H1 (cell line): ENCODE results near the gene JDP2. TPM values are rescaled to one million over a fixed set of nuclear protein-coding genes. Genes with fewer than 3 reads are reported as not detected.

Source experiments
- CTCF ChIA-PET: fragments of 300-600 bp; sonication (Branson Sonifier 250); formaldehyde crosslinking; loops from one replicate; lab custom pipeline; 2021; ENCODE audit not compliant: partially characterized antibody; lab: Charles Lee
- POLR2A ChIA-PET: fragments of 300-600 bp; sonication (Branson Sonifier 250); formaldehyde crosslinking; loops from one replicate; lab custom pipeline; 2021; ENCODE audit warnings: inconsistent platforms; ENCODE audit not compliant: partially characterized antibody; lab: Charles Lee
- DNase-seq, 2 experiments: peaks; one replicate each; pipeline versions ENCODE4 v3.0.0 to v3.0.0-alpha.2; 2010 to 2022; ENCODE audit warnings: low spot score in 2 of 2, low read depth in 1 of 2, mixed read lengths in 1 of 2
- FAIRE-seq: peaks from 2 replicates; lab custom pipeline; 2011; peaks lifted over from hg19 to GRCh38; lab: Jason Lieb, UNC
- H2AFZ ChIP-seq: 2 replicates; pipeline ENCODE4 v1.8.1; 2012; ENCODE audit warnings: low read length, inconsistent platforms
- H2AK5ac ChIP-seq: 2 replicates; pipeline ENCODE4 v1.6.1; 2013; ENCODE audit warnings: low read depth, low read length
- H2BK120ac ChIP-seq: replicated peaks from 2 replicates; pipeline ENCODE3; 2013; ENCODE audit warnings: low read depth, low read length, inconsistent platforms
- H2BK12ac ChIP-seq: 2 replicates; pipeline ENCODE4 v1.6.1; 2013; ENCODE audit warnings: low read depth, low read length
- H2BK15ac ChIP-seq: 2 replicates; pipeline ENCODE4 v1.6.1; 2013; ENCODE audit warnings: low read length
- H2BK20ac ChIP-seq: 2 replicates; pipeline ENCODE4 v1.6.1; 2013; ENCODE audit warnings: low read length
- H2BK5ac ChIP-seq: 2 replicates; pipeline ENCODE4 v1.6.1; 2013; ENCODE audit warnings: low read depth, low read length
- H3K14ac ChIP-seq: 2 replicates; pipeline ENCODE4 v1.6.1; 2013; ENCODE audit warnings: inconsistent platforms; ENCODE audit not compliant: insufficient read length
- H3K18ac ChIP-seq: 2 replicates; pipeline ENCODE4 v1.6.1; 2013; ENCODE audit warnings: low read length; ENCODE audit errors: extremely low read depth
- H3K23ac ChIP-seq: 2 replicates; pipeline ENCODE4 v1.6.1; 2013; ENCODE audit warnings: inconsistent platforms; ENCODE audit not compliant: insufficient read length
- H3K23me2 ChIP-seq: 2 replicates; pipeline ENCODE4 v1.6.1; 2013; ENCODE audit warnings: low read depth, low read length
- H3K27ac ChIP-seq: 2 replicates; pipeline ENCODE4 v1.6.1; 2011; ENCODE audit warnings: low read depth, low read length, inconsistent platforms
- H3K27me3 ChIP-seq, 4 experiments: replicated peaks in 1 of 4; 1 replicate in 1 of 4; 2 replicates in 3 of 4; pipeline versions ENCODE4 v1.6.1 to v1.8.1; 2011 to 2013; ENCODE audit warnings: low read length in 3 of 4, mild to moderate bottlenecking in 3 of 4, inconsistent platforms in 2 of 4, mixed read lengths in 2 of 4, moderate library complexity in 1 of 4; ENCODE audit not compliant: control insufficient read depth in 3 of 4, insufficient read depth in 3 of 4; ENCODE audit errors: extremely low read depth in 1 of 4
- H3K36me3 ChIP-seq, 4 experiments: 2 replicates each; pipeline versions ENCODE4 v1.6.1 to v1.8.1; 2011 to 2013; ENCODE audit warnings: mild to moderate bottlenecking in 4 of 4, low read length in 3 of 4, moderate library complexity in 2 of 4, control low read depth in 1 of 4, inconsistent platforms in 1 of 4; ENCODE audit not compliant: insufficient read depth in 4 of 4, control insufficient read depth in 2 of 4
- H3K4ac ChIP-seq: replicated peaks from 2 replicates; pipeline ENCODE3; 2013; ENCODE audit warnings: low read length, low read depth, mixed read lengths, inconsistent platforms; ENCODE audit not compliant: insufficient read length
- H3K4me1 ChIP-seq, 4 experiments: replicated peaks in 1 of 4; 1 replicate in 1 of 4; 2 replicates in 3 of 4; pipeline versions ENCODE4 v1.6.1 to v1.8.1; 2011 to 2013; ENCODE audit warnings: low read length in 3 of 4, inconsistent platforms in 2 of 4, mixed read lengths in 1 of 4; ENCODE audit not compliant: insufficient read depth in 4 of 4, control insufficient read depth in 3 of 4
- H3K4me2 ChIP-seq, 2 experiments: 2 replicates each; pipeline versions ENCODE4 v1.6.1 to v1.8.1; 2011 to 2013; ENCODE audit warnings: low read depth in 2 of 2, low read length in 2 of 2, control low read depth in 1 of 2, inconsistent platforms in 1 of 2, mild to moderate bottlenecking in 1 of 2; ENCODE audit not compliant: insufficient read depth in 1 of 2
- H3K4me3 ChIP-seq, 4 experiments: fragments of 200-600, 300-600 bp in 1 of 4; sonication (generic), shearing (Covaris generic), sonication (Bioruptor Twin) in 1 of 4; 2 replicates each; pipeline versions ENCODE4 v1.5.1 to v1.8.1; 2011 to 2016; ENCODE audit warnings: low read length in 4 of 4, low read depth in 3 of 4, control low read depth in 2 of 4, inconsistent platforms in 2 of 4, mild to moderate bottlenecking in 2 of 4, mixed read lengths in 1 of 4, moderate library complexity in 1 of 4; ENCODE audit not compliant: insufficient read depth in 2 of 4; ENCODE audit errors: extremely low read depth in 1 of 4
- H3K56ac ChIP-seq: replicated peaks from 2 replicates; pipeline ENCODE3; 2013; ENCODE audit warnings: low read depth, mild to moderate bottlenecking, mixed read lengths, low read length, inconsistent platforms; ENCODE audit not compliant: insufficient read length
- H3K79me1 ChIP-seq: 2 replicates; pipeline ENCODE4 v1.6.1; 2013; ENCODE audit warnings: low read depth, low read length, control low read depth
- H3K79me2 ChIP-seq, 2 experiments: 2 replicates each; pipeline versions ENCODE4 v1.6.1 to v1.8.1; 2012 to 2013; ENCODE audit warnings: low read length in 2 of 2, mild to moderate bottlenecking in 2 of 2, inconsistent platforms in 1 of 2; ENCODE audit not compliant: insufficient read depth in 2 of 2, control insufficient read depth in 1 of 2
- H3K9ac ChIP-seq, 4 experiments: replicated peaks in 1 of 4; 1 replicate in 1 of 4; 2 replicates in 3 of 4; pipeline versions ENCODE4 v1.6.1 to v1.8.1; 2011 to 2013; ENCODE audit warnings: low read depth in 3 of 4, low read length in 3 of 4, control low read depth in 2 of 4, mild to moderate bottlenecking in 2 of 4, moderate library complexity in 2 of 4, inconsistent platforms in 1 of 4; ENCODE audit errors: extremely low read depth in 1 of 4
- H3K9me3 ChIP-seq, 2 experiments: 2 replicates each; pipeline versions ENCODE4 v1.6.1 to v1.8.1; 2012 to 2013; ENCODE audit warnings: mild to moderate bottlenecking in 2 of 2, moderate library complexity in 2 of 2, control low read depth in 1 of 2, inconsistent platforms in 1 of 2, low read depth in 1 of 2, low read length in 1 of 2, mixed read lengths in 1 of 2; ENCODE audit not compliant: insufficient read depth in 2 of 2
- H4K20me1 ChIP-seq, 2 experiments: replicated peaks in 1 of 2; 2 replicates each; pipeline versions ENCODE3 to v1.8.1; 2011 to 2013; ENCODE audit warnings: inconsistent platforms in 2 of 2, low read length in 2 of 2, mild to moderate bottlenecking in 1 of 2; ENCODE audit not compliant: insufficient read depth in 2 of 2, control insufficient read depth in 1 of 2
- H4K5ac ChIP-seq: 2 replicates; pipeline ENCODE4 v1.6.1; 2013; ENCODE audit warnings: low read length, low read depth, mixed read lengths, inconsistent platforms; ENCODE audit not compliant: insufficient read length
- H4K8ac ChIP-seq: 2 replicates; pipeline ENCODE4 v1.8.0; 2013; ENCODE audit warnings: mild to moderate bottlenecking, moderate library complexity, low read length, inconsistent platforms; ENCODE audit not compliant: insufficient read depth; ENCODE audit errors: extremely low read depth
- H4K91ac ChIP-seq: replicated peaks from 2 replicates; pipeline ENCODE3; 2013; ENCODE audit warnings: low read length, mixed read lengths, inconsistent platforms; ENCODE audit not compliant: insufficient read length
- BACH1 ChIP-seq: IDR thresholded peaks from 2 replicates; pipeline ENCODE4 v1.6.1; 2012; ENCODE audit warnings: low read length, improper control_type of control experiment
- CBX5 ChIP-seq: fragments of 300-800, 300-1000 bp; sonication (generic); IDR thresholded peaks from 2 replicates; pipeline ENCODE4 v1.7.1; 2016; ENCODE audit warnings: antibody characterized with exemption, low read length, low read depth
- KDM1A ChIP-seq: fragments of 200-600, 300-600 bp; sonication (generic); IDR thresholded peaks from 2 replicates; pipeline ENCODE4 v1.7.1; 2016; ENCODE audit warnings: mild to moderate bottlenecking, low read length, borderline replicate concordance
- RAD21 ChIP-seq, 2 experiments: IDR thresholded peaks in 1 of 2; conservative IDR thresholded peaks in 1 of 2; 2 replicates each; pipeline ENCODE4 v1.6.1; 2011; ENCODE audit warnings: low read depth in 2 of 2, low read length in 2 of 2, improper control_type of control experiment in 1 of 2, inconsistent platforms in 1 of 2, mild to moderate bottlenecking in 1 of 2, moderate library complexity in 1 of 2
- RBBP5 ChIP-seq: IDR thresholded peaks from 2 replicates; pipeline ENCODE4 v1.7.1; 2012; ENCODE audit warnings: low read depth, mild to moderate bottlenecking, inconsistent platforms, low read length, moderate library complexity, borderline replicate concordance
- SIRT6 ChIP-seq: IDR thresholded peaks from one replicate; pipeline ENCODE4 v1.7.1; 2012; ENCODE audit warnings: low read length, inconsistent platforms
- SIX5 ChIP-seq: IDR thresholded peaks from 2 replicates; pipeline ENCODE4 v1.6.1; 2011; ENCODE audit warnings: mild to moderate bottlenecking, low read depth, low read length
- SP4 ChIP-seq: IDR thresholded peaks from 2 replicates; pipeline ENCODE4 v1.6.1; 2012; ENCODE audit warnings: low read length, inconsistent platforms
- TEAD4 ChIP-seq: IDR thresholded peaks from 2 replicates; pipeline ENCODE4 v1.6.1; 2012; ENCODE audit warnings: low read depth, low read length, inconsistent platforms, mixed read lengths
- YY1 ChIP-seq: IDR thresholded peaks from 2 replicates; pipeline ENCODE4 v1.6.1; 2011; ENCODE audit warnings: low read depth, mild to moderate bottlenecking, low read length
- WGBS, 2 experiments: shearing (Covaris generic) in 1 of 2; methylation state at CpG; one replicate each; pipeline versions ENCODE4 v1.1.6 to v1.1.7; 2013 to 2015; ENCODE audit warnings: low lambda C conversion rate in 2 of 2, mixed read lengths in 2 of 2, inconsistent platforms in 1 of 2, low coverage in 1 of 2, missing lambda C conversion rate in 1 of 2; ENCODE audit not compliant: insufficient replicate concordance in 2 of 2, insufficient coverage in 1 of 2, insufficient read length in 1 of 2; ENCODE audit errors: extremely low coverage in 1 of 2, missing lambda C conversion rate in 1 of 2; 5-methylcytosine and 5-hydroxymethylcytosine counted together
- polyA plus RNA-seq, 7 experiments: library from polyadenylated mRNA; depleted of rRNA in 3 of 7; stranded (reverse) in 5 of 7; unstranded in 2 of 7; fragments of >200 nt in 5 of 7; fragments of 200-250 nt in 2 of 7; gene quantifications; 1 replicate in 5 of 7; 2 replicates in 1 of 7; 4 replicates in 1 of 7; pipeline versions ENCODE4 v1.2.1 to v1.2.3, GENCODE V29; 2011 to 2013; ENCODE audit warnings: missing spikeins in 2 of 7, mixed read lengths in 2 of 7
- total RNA-seq: library from RNA; stranded (reverse); fragmentation: NEBNext Ultra II Directional; extraction: Animal tissue kit (Norgen Biotek cat#: 25700); gene quantifications from 2 replicates; pipeline ENCODE4 v1.2.1, GENCODE V29; 2021

JDP2 gene
- total and polyA plus RNA-seq, 2 of the 8 experiments (the other 6 are each of a cell fraction or from before 2014, with no cell fraction given) = 8.9 to 27.2 TPM

GRCh38 chr14:75402867-75403413, 24.9 kb upstream of the JDP2 start:
- Histone ChIP-seq H3K27ac (no peak overlapping the region), H3K4me3 (no peak overlapping the region), H2AK5ac (0 out of 2 replicates have a peak overlapping the region, but pooled peaks have one; percentile 65), H3K4me2 (no peak overlapping the region), H3K23ac (no peak overlapping the region), H2BK15ac (0 out of 2 replicates have a peak overlapping the region, but pooled peaks have one; percentile 48), H2AFZ (no peak overlapping the region), H4K91ac (no peak overlapping the region), H3K36me3 (no peaks in the 10 kb centered on the region), H2BK20ac (no peak overlapping the region), H3K79me2 (no peaks in the 10 kb centered on the region), H2BK12ac (no peak overlapping the region), H3K79me1 (no peaks in the 10 kb centered on the region), H3K56ac (no peak overlapping the region), H4K8ac (no peak overlapping the region), H3K4ac (no peak overlapping the region), H4K5ac (no peak overlapping the region), H3K27me3 (peaks cover 0 to 2% (median under 1%) of the 10 kb centered on the region in 4 experiments; a peak in 1 of 7 replicates), H3K18ac (no peak overlapping the region), H3K23me2 (no peaks in the 10 kb centered on the region), H3K9ac (no peak overlapping the region), H3K4me1 (peaks cover 0 to 5% (median 0%) of the 10 kb centered on the region in 4 experiments; a peak in 3 of 7 replicates), H3K14ac (no peak overlapping the region), H2BK120ac (no peak overlapping the region), H2BK5ac (no peak overlapping the region), H4K20me1 (no peaks in the 10 kb centered on the region), H3K9me3 (0 out of 4 replicates have a peak, but pooled peaks cover 0 to 7% of the 10 kb centered on the region in 2 experiments)
- DNase-seq = peak in 1 of 2 experiments; percentile 19
- WGBS, 2 experiments = 92% methylated on average over 3 of the region's 5 CpGs; no CpG with 5 or more reads in 1 of the 2 experiments
- FAIRE-seq = no peak
- TF ChIP-seq SIX5 (peak; percentile 22; the same call in 1 of the 2 replicates), BACH1 (no peak), SP4 (no peak), YY1 (0 out of 2 replicates have a peak, but pooled peaks have one; percentile 65), RAD21 (IDR thresholded peaks at IDR 0.05 in 1 of 2, conservative IDR thresholded peaks at IDR 0.05 in 1 of 2; ENCODE audit: low read depth in 2 of 2, low read length in 2 of 2) (no peak), TEAD4 (peak; percentile 55; the same call in 1 of the 2 replicates), CBX5 (no peak), KDM1A (peak; percentile 83), SIRT6 (no peak), RBBP5 (no peak)
- CTCF ChIA-PET = interaction anchor here (0.8 kb wide), 1 partner anchor 11 kb away, joined by 3 read pairs; no protein-coding TSS in a partner anchor
- POLR2A ChIA-PET = interaction anchor here (0.7 kb wide), 1 partner anchor 27 kb away, joined by 3 read pairs; no protein-coding TSS in a partner anchor
